GM19238 (cell line): ENCODE data around the gene ATP1B2.

Source experiments
- DNase-seq: peaks from one replicate; pipeline ENCODE4 v3.0.0; 2011; ENCODE audit warnings: low spot score; ENCODE audit not compliant: insufficient read length

The ATP1B2 gene

GRCh38 chr17:7684851-7685532 is 34.3 kb downstream of the ATP1B2 start:
- no peak for DNase-seq

DNA sequence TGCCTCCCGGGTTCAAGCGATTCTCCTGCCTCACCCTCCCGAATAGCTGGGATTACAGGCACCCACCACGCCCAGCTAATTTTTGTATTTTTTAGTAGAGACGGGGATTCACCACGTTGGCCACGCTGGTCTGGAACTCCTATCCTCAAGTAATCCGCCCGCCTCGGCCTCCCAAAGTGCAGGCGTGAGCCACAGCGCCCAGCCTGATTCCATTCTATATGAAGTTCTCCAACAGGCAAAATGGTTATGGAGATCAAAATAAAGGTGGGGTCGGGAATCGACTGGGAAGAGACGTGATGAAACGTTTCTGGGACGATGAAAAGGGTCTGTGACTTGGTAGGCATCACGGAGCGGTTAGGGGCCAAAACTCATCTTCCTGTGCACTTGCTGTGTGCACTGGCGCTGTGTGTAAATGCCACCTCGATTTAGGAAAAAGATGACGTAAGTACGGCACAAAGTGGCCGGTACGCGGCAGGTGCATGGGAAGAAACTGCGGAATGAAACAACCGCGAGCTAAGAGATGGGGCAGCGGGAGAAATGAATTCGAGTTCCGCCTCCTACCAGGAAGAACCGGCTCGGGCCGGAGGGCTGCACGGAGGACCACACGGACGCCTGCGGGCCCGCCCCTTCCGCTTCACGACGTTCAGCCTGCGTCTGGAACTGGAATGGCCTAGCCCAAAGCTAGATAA is 35.0 kb downstream of the ATP1B2 start:
- DNase-seq, result peak; percentile 80

GRCh38 chr17:7686222-7687071 is 35.7 kb downstream of the ATP1B2 start:
- DNase-seq, result peak; percentile 49

GRCh38 chr17:7687072-7687907 is 36.6 kb downstream of the ATP1B2 start, which contains the start of gene TP53:
TSS of gene TP53 (minus strand) at chr17:7687490. CDS start at chr17:7676594, 10,896 bp downstream.
- DNase-seq, result peak; percentile 63

DNA sequence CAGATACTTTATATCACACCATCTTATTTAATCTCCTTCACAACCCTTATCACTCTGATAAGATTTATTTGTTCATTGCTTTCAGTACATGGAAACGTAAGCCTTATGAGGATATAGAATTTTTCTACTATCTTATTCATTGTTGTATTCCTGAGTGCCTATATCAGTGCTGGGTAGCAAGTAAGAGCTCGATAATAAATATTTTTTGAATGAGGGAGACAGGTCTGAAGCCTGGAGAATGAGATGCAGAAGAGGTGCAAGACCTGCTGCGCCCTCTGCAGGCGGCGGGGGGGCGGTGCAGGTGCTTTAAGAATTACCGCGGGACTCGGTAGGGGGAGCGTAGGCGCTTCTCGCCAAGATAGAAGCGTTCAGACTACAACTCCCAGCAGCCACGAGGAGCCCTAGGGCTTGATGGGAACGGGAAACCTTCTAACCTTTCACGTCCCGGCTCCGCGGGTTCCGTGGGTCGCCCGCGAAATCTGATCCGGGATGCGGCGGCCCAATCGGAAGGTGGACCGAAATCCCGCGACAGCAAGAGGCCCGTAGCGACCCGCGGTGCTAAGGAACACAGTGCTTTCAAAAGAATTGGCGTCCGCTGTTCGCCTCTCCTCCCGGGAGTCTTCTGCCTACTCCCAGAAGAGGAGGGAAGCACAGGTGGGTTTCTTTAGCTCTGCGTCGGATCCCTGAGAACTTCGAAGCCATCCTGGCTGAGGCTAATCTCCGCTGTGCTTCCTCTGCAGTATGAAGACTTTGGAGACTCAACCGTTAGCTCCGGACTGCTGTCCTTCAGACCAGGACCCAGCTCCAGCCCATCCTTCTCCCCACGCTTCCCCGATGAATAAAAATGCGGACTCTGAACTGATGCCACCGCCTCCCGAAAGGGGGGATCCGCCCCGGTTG is 37.4 kb downstream of the ATP1B2 start, which contains the start of gene WRAP53:
WRAP53 (plus strand) TSS at position 570 of the 900 bp plus-strand sequence; CDS start at position 742, 172 bp downstream.
- DNase-seq, result peak; percentile 93

DNA sequence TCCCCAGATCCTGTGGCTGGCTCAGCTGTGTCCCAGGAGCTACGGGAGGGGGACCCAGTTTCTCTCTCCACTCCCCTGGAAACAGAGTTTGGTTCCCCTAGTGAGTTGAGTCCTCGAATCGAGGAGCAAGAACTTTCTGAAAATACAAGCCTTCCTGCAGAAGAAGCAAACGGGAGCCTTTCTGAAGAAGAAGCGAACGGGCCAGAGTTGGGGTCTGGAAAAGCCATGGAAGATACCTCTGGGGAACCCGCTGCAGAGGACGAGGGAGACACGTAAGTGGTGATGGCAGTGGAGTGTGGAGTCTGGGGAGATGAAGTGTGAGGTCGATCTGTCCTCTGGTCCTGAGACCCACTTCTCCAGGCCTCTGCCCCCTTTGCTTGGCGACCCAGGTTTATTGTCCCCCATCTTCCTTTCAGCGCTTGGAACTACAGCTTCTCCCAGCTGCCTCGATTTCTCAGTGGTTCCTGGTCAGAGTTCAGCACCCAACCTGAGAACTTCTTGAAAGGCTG is 38.1 kb downstream of the ATP1B2 start:
- no peak for DNase-seq

- DNase-seq, result no peak
These were observed 44.9 kb downstream of the ATP1B2 start for GRCh38 chr17:7695586-7695985.

DNA sequence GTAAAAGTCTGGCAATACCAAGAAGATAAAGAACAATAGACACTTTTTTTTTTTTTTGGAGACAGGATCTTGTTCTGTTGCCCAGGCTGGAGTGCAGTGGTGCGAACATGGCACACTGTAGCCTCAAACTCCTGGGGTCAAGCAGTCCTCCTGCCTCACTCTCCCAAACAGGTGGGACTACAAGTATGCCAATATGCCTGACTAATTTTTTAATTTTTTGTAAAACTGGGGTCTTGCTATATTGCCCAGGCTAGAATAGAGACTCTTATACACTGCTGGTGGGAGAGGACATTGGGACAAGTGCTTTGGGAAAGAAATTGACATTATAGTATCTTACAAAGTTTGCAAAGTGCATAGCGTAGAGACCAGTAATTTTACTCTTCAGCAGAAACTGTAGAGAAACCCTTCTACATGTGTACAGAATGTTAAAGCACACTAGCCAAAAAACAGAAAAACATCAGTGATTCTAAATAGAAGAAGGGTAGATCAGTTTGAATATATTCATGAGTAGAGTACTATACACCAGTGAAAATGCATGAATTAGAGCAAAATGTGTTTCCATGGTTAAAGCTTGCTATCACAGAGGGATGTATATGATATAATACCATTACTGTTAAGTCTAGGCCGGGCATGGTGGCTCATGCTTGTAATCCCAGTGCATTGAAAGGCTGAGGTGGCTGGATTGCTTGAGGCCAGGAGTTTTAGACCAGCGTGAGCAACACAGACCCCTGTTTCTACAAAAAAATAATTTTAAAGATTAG is 47.3 kb downstream of the ATP1B2 start:
- no peak for DNase-seq

- no peak for DNase-seq
These were observed 49.8 kb downstream of the ATP1B2 start for GRCh38 chr17:7700510-7700909.

- no peak for DNase-seq
These were observed 51.0 kb downstream of the ATP1B2 start for GRCh38 chr17:7701681-7702080.

GRCh38 chr17:7702776-7703175 is 52.0 kb downstream of the ATP1B2 start:
- no peak for DNase-seq

DNA sequence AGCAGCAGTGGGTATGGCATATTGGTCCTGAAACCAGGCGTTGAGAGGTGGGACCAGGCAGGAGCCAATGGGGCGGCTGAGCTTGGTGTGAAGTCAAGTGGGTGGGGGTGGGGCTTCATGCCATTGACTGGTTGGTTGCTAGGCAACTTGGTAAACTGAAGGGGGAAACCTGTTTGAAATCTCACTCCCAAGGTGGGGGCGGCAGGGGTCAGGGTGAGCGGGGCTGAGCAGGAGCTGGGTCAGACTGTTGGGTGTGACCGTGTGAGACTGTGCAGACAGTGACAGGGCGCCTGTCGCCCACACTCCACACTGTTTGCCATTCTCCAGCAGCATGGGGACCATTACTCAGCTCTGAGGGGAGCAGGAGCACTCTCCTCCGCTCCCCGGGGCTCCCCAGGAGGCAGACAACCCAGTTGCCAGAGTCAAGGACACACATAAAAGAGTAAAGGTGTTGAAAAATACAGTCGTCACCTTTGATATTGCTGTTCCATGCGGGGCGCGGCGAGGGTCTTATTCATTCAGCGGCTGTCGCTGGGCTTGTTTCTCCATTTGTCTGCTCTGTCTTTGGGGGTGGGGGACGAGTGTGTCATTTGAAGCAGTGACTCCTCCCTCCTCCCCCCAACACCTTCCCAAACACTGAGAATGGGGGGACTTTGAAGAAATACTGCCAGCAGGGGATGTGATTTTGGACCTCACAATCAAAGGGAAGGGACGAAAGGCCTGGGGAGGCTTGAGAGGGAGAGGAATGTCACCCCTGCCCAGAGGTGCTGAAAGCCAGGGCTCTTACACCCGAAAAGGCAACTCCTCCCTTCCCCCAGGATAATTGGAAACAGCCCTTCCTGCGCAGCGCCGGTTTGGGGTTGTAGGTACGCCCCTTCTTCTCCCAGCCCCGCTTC is 53.1 kb downstream of the ATP1B2 start:
- no peak for DNase-seq

DNA sequence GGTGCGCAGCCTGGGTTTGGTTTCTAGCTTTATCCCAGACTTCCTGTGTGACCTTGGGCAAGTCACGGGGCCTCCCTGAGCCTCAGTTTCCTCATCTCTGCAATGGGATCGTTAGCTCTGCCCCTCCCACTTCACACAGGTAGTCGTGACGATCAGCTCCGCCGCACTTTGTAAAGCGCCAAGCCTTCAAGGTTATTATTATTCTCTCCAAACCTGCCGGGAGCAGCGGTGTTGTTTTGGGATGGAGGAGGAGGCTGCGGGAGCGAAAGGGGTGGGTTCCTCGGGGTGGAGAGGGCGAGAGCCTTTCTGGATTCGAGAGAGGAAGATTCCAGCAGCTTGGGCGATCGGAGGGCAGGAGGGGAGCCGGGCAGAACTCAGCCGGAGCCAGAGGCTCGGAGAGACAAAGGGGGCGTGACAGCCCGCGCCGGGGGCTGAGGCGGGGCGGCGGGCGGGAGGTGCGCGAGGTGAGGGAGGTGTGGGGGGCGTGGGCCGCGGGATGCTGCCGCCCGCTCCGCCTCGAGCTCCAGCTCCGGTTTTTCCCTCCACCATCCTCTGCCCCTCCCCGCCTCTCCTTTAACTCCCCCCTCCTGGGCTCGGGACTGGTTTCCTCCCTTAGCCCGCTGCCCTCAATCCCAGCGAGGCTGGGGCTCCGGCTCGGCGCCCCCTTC is 54.0 kb downstream of the ATP1B2 start, which contains the start of gene EFNB3:
EFNB3 (plus strand) TSS at position 602 of the 668 bp plus-strand sequence. CDS start 397 bp downstream, outside the sequence.
- DNase-seq, result no peak

DNA sequence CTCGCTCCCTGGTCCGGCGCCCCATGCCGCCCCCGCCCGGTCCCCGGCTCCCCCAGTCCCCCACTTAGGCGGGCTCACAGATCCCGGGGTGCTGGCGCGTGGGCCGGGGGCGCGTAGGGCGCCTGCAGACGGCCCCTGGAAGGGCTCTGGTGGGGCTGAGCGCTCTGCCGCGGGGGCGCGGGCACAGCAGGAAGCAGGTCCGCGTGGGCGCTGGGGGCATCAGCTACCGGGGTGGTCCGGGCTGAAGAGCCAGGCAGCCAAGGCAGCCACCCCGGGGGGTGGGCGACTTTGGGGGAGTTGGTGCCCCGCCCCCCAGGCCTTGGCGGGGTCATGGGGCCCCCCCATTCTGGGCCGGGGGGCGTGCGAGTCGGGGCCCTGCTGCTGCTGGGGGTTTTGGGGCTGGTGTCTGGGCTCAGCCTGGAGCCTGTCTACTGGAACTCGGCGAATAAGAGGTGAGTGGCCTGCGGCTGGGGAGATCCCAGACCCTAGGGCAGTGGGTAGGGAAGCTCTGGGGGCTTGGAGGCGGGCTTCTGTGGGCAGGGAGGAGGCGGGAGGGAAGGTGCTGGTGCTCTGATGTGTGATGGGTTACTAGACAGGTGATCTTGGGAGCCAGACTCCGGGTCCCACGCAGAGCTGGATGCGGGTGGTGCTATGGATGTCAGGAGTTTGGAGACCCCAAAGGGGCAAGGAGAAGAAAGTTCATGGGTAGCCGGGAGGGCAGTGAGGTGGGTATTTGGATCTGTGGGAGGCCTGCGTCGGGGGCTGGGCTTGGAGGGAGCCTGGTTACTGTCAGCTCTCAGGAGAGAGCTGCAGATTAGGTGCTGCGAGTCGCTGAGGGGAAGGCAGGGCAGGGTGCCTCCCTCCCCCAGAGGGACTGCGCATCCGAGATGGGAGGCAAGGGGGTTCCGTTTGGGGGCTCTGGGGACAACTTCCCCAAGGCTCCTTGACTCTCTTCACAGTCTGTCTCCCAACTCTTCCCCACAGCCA is 54.8 kb downstream of the ATP1B2 start:
- no peak for DNase-seq

- DNase-seq, result no peak
These were observed 56.1 kb downstream of the ATP1B2 start for GRCh38 chr17:7706631-7707354.
